ENCODE data around the gene LINGO1.

DNA sequence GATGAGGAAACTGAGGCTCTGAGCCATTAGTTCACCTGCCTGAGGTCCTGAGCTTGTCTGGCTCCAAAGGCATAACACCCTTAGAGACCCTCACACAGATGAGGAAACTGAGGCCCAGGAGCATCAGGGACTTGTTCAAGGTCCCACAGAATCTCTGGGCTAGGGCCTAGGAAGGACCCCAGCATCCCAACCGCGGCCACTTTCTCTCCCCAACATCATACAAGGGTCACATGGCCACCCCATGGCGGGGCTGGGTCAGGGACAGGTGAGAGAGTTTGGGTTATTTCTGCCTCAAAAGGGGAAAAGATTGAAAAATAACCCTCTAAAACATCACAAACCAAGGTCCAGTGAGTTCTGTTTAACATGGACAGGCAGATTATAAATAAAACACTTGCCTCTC is 6.7 kb downstream of the LINGO1 start:
- TF ChIP-seq, protein P1, sequence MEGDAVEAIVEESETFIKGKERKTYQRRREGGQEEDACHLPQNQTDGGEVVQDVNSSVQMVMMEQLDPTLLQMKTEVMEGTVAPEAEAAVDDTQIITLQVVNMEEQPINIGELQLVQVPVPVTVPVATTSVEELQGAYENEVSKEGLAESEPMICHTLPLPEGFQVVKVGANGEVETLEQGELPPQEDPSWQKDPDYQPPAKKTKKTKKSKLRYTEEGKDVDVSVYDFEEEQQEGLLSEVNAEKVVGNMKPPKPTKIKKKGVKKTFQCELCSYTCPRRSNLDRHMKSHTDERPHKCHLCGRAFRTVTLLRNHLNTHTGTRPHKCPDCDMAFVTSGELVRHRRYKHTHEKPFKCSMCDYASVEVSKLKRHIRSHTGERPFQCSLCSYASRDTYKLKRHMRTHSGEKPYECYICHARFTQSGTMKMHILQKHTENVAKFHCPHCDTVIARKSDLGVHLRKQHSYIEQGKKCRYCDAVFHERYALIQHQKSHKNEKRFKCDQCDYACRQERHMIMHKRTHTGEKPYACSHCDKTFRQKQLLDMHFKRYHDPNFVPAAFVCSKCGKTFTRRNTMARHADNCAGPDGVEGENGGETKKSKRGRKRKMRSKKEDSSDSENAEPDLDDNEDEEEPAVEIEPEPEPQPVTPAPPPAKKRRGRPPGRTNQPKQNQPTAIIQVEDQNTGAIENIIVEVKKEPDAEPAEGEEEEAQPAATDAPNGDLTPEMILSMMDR (IDR thresholded peaks at IDR 0.05) = no peak
- TF ChIP-seq POLR2A (IDR thresholded peaks at IDR 0.05) = no peak
